Stimulated activated CD4-positive, alpha-beta T cell treated with anti-CD3 and anti-CD28 coated beads, TNF-alpha, amount 100 ng/mL, for 48 hours (primary cell): ENCODE measurements around the gene TGFBR2.
"Not testable (repeated sequence)": the region's sequence is repeated elsewhere in the genome, so short reads cannot be mapped to it uniquely, and the experiment has no call there.

Experiments used
- DNase-seq, 3 donors: peaks; one replicate each; pipeline ENCODE4 v3.0.0-alpha.2; 2020; ENCODE audit warnings: low read depth in 3 of 3

TGFBR2 gene

DNA sequence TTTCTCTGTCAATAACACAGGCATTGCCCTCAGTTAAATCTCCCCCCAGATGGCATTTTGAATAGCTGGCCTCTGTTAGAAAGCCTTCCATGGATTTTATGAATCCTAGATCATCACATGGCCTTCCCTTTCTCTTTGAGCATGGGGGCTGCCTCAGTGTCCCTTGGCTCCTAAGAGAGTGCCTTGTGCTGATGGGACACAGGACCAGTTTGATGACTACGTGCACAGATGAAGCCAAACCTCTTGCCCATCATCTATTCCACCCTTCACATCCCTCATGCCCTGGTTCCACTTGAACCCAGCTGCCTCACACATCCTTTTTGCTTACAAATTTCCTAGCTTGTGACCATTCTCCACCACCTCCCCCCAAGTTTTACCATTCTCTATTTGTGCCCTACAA lies 12.9 kb downstream of the TGFBR2 start:
- no peak for DNase-seq

- no peak for DNase-seq
Measured at GRCh38 chr3:30620402-30621360, 14.3 kb downstream of the TGFBR2 start.

DNA sequence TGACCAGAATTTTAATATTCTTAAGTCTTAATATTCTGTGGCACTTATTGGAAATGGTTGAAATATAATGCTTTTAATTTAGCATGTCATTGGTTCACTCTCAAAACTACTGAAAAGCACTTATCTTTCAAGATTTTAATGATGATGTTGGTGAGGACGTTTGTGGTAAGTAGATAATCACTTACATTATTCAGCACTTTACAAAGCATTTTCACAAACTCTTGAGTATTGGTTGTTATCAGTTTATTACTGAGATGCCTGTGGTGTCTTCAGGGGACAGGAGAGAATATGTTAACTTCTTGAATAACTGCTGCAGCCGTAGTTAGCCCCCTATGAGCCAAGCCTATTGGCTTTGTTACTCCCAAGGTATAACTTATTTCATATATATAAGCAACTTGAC lies 15.2 kb downstream of the TGFBR2 start:
- no peak for DNase-seq

DNA sequence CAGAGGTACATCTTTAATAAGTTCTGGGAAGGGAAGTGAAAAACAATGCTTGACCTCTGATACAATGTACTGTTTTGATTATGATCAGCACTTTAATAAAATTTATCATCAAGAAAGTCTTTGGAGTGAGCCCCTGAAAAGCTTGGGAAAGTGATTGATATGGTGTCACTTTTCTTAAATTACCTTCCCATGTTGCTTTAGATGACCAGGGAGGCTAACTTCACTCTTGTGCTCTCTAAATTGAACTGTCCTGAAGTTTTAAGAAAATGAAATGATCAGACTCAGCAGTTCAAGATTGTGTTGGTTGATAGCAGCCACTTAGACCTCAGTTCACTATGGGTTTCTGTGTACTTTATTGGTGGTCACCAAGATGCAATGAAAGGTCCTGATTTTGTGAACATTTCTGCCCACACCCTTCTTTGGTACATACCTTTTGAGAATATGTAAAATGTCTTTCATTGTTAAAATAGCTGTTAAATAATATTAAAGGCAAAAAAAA lies 15.7 kb downstream of the TGFBR2 start:
- DNase-seq = no peak

DNA sequence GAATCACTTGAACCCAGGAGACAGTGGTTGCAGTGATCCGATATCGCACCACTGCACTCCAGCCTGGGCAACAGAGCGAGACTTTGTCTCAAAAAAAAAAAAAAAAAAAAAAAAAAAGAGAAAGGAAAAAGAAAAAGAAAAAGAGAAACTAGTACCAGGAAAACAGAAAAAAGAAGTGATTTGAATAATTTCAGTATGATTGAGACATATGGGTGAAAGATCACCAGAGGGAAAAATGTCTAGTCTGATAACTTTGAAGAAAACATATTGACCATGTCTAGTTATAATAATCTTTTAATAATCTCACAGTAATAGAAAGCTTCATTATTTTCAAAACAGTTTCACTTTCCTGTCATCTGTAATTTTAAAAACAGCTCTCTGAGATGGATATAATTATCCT lies 16.4 kb downstream of the TGFBR2 start:
- DNase-seq = no peak

DNA sequence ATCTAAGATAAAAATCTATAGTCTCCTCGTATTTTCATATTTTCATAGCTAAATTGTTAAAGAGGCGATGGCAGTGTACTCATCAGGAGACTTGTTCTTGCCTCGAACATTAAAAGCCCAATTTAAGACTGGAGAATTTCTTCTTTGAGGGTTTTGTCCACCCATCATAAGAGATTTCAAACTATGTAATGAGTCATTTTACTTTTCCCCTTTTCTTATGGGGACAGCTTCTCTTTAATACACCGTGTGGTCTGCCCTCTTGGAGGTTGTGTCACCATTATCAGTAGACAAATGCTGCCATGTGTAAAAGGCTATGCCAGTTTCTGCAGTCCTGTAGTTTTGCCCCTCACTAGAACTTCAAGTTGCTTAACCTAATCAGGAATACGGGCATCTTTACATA lies 16.9 kb downstream of the TGFBR2 start:
- no peak for DNase-seq

- not testable (repeated sequence) for DNase-seq
Measured at GRCh38 chr3:30624480-30624879, 18.1 kb downstream of the TGFBR2 start.

DNA sequence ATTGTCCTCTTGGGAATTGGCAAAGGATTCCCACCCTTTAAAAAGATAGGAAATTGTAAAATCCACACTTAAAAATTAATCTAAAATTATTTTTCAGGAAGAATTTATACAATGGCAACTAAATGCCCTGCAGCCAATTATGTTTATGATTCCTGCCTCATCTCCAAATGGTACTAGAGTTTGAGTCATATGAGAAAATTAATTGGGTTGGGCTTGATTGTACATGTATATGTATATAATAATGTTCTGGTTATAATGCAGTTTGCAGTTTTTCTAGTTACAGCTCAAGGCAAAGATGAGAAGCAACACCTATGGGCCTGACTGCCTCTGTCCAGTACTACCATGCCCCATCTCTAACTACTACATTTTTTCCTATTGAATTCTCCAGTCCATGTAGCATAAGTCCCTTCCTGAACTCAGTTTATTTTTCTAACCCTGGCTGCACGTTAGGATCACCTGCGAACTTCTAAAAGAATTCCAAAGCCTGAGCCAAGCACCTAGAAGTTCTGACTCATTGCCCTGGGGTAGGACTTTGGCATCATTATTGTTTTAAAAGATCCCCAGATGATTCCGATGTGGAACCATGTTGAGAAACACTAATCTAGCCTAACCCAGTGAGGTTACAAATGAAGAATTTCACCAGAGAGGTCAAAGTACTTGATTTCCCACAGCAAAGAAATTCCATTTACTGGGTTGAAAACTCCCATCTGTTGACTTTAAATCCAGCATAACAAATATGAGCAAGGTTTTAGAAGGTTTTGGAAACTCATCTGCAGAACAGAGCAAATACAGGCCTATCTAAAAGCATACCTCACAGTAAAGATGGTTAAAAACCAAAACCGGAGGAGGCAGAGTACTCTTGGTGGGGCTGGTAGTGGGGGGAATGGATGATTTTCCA lies 19.4 kb downstream of the TGFBR2 start:
- DNase-seq = no peak

DNA sequence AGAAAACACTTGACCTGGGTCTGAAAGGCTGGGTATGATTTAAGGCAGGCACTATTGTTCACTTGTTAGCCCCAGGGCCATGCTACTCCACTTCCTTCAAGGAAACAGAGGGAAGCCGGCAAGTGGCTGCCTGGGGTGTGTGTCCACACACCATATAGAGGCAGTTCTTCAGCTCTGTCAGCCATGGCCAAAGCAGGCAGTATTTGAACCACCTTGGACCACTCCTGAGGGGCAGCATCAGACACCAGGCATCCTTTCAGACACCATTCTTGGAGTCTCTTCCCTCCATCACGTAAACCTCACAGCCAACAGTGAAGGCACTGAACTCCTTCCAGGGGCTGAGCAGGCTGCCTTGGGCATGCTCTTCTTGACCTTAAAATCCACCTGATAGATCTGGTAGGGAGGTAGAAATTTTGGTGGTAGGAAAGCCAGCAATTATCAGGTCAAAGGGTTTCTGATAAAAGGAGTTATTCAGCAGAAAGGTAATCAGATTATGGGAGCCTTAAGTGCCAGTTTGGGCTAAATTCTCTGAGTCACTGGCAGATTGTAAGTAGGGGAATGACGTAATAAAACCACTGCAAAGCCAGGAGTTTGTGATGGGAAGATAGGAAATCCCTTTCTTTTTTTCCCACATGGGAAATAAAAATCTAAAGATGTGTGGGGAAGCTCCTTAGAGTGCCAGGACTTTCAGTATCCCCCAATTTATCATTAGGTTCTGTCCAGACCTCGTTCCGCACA lies 20.2 kb downstream of the TGFBR2 start:
- DNase-seq = no peak

DNA sequence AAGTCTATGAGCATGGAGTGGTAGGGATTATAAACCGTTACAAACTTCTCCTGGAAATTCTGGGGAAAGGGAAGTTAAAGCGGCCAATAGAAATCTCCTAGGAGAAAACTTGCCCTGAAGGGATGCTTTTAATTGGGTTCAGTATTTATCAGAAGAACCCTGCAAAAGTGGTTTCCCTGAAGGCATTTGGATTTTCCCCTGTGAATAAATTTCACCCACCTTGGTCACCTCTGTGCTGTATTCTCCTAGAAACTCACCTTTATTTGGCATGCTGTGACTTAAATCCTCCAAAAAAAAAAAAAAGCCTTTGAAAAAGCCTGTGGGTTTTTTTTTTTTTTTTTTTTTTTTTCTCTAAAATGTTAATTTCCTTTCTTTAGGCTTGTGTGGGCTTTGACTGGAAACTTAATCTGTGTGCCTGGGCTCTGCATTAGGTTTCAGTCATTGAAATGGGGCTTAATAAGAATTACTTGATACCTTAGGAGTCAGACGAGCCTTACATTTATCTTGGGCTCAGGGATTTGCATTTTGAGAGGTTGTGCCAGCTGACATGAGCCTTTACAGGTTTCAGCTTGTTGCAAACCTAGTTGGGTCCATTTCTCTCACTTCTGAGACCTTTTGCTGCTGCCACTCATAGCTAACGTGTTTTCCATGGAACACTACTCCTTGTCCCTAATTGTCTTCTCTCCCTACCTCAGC lies 22.0 kb downstream of the TGFBR2 start:
- DNase-seq = no peak

DNA sequence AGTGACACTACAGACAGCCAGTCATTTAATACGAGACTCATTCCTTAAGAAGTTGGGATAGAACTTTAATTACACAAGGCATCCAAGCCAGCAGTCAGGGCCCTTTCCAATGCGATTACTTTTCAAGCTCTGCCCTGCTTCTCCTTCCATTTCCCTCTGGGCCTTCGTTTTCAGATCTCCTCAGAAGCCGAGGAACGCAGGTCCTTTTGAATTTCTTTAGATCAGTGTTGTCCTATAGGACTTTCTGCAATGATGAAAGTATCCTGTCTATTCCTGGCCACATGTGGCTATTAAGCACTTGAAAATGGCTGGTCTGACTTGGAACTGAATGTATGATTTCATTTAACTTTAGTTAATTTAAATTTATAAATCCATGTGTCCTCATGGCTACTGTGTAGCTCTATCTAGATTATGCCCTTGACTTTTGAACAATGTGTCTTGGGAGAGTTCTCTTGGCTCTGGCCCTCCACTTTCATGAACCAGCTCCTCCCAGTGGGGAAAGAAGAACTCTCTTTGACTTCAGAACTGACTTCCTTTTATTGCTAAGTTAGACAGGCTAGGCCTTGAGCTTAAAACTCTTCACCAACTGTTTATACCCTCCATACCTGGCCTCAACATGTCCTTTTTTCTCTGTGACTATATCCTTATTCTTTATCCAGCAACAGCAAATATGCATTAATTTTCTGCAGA lies 22.6 kb downstream of the TGFBR2 start:
- no peak for DNase-seq

DNA sequence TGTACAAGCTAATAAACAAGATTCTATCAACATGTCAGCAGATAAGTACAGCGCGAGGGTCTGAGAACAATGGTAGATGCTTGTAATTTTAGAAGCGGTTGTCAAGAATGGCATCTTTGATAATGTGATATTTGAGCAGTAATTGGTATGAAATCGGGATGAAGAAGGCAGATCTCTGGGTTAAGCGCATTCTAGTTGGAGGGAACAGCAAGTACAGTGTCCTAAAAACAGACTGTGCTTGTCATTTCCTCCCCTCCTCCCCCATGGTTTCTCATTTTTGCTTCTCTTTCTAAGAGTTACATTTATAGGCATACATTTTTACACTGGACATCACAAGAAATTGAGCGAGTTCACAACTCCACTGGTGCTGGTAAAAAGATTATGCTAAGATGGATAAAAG lies 23.3 kb downstream of the TGFBR2 start:
- no peak for DNase-seq

- DNase-seq = no peak
Measured at GRCh38 chr3:30630238-30631030, 24.0 kb downstream of the TGFBR2 start.

DNA sequence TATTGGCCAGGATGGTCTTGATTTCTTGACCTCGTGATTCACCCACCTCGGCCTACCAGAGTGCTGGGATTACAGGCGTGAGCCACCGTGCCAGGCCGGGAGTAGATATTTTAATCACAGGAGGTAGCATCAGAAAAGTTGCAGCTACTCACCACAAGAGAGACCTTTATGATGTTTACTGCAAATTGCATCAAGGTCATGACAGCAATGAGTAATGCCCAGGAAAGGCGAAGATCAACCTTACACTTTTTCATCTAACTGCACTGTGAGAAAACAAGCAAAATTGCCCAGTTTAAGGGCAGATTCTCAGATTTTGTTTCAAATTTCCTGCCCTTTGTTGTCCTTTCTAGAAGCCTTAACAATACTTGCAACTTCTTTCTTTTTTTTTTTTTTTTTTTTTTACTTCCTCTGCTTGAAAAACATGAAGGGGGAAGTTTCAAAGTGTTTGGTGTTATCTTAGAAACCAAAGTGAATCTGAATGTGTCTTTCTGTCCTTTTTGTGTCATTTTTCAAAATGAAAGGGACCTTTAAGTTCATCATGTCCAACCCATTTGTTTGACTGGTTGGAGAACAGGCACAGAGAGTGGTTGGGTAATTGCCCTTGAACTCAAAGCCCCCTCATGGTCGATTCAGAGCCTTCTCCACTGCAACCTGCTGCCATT lies 25.0 kb downstream of the TGFBR2 start:
- peak in 1 of 3 donors; percentile 54 for DNase-seq

DNA sequence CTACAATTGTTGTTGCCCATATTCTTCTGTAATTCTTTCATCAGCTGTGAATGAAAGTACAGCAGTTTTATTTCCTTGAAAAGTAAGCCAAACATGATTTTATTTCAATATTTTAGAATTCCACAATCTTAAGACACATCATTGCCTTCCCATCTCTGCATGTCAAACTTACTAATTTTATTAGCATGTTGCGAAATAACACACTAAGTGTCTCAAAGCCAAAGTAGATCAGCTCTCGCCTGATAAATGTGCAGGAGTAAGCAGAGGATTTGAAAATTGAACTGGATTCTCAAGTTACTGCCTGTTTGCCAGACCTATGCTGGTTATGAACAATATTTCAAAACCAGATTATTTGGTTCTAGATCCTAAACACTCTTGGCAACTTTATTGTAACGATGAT lies 25.7 kb downstream of the TGFBR2 start:
- DNase-seq = no peak

DNA sequence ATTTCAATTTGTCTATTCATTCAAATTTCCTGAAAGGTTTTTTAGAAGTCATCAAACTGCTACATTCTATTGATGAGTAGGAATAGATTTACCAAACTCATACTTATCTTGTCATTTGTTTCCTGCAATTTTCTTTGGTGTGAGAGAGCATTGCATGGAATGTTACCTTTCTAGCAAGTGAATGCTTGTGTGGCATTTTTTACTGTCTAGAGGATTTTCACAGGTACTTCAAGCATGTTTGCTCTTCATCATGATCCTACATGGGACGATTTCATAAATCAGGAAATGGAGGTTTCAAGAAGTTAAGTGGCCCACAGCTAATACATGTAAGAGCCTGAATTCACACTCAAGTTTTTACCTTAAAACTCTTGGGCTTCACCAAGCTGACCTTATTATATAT lies 26.1 kb downstream of the TGFBR2 start:
- no peak for DNase-seq

- no peak for DNase-seq
Measured at GRCh38 chr3:30633718-30634117, 27.3 kb downstream of the TGFBR2 start.

- DNase-seq = no peak
Measured at GRCh38 chr3:30634761-30635735, 28.6 kb downstream of the TGFBR2 start.
